ENCODE measurements around the gene HOXA13.

GRCh38 chr7:27223941-27224575 lies 24.2 kb upstream of the HOXA13 start:
- TF ChIP-seq CTCF (IDR thresholded peaks at IDR 0.05) (no peak), POLR2A (IDR thresholded peaks at IDR 0.05) (no peak), EP300 (IDR thresholded peaks at IDR 0.05) (no peak)

Measured in stomach (tissue), 4 donors.